WTC11 (cell line): Measurements from ENCODE around the gene EPN3. TPM values are rescaled to one million over a fixed set of nuclear protein-coding genes. Genes with fewer than 3 reads are reported as not detected.

Source experiments
- ATAC-seq: fragments of 200-7000 bp; cut with Tn5 transposase; 2 replicates; pipeline ENCODE4 v1.10.0; 2021; ENCODE audit warnings: mild to moderate bottlenecking, moderate library complexity
- CTCF ChIA-PET: fragments of 300-600 bp; sonication (Branson Sonifier 250); formaldehyde crosslinking; loops from one replicate; lab custom pipeline; 2021; ENCODE audit warnings: antibody characterized with exemption; lab: Charles Lee
- POLR2A ChIA-PET: fragments of 350-600 bp; sonication (Branson Sonifier 250); formaldehyde crosslinking; loops from one replicate; lab custom pipeline; 2021; ENCODE audit warnings: antibody characterized with exemption; lab: Charles Lee
- DNase-seq: peaks from one replicate; pipeline ENCODE4 v3.0.0; 2021; ENCODE audit warnings: low spot score
- H3K27ac Mint-ChIP-seq: 2 replicates; pipeline ENCODE4 v1.8.0; 2021; ENCODE audit warnings: mixed read lengths
- H3K27me3 Mint-ChIP-seq: 2 replicates; pipeline ENCODE4 v1.8.0; 2021; ENCODE audit warnings: low read depth, mild to moderate bottlenecking, moderate library complexity, mixed read lengths
- H3K36me3 Mint-ChIP-seq: 2 replicates; pipeline ENCODE4 v1.8.0; 2021; ENCODE audit warnings: mixed read lengths
- H3K4me1 Mint-ChIP-seq: 2 replicates; pipeline ENCODE4 v1.8.0; 2022; ENCODE audit warnings: mixed read lengths
- H3K4me3 Mint-ChIP-seq: 2 replicates; pipeline ENCODE4 v1.8.0; 2021; ENCODE audit warnings: mild to moderate bottlenecking, moderate library complexity, mixed read lengths
- H3K9me3 Mint-ChIP-seq: 2 replicates; pipeline ENCODE4 v1.8.0; 2021; ENCODE audit warnings: mixed read lengths
- ATF1 ChIP-seq: sonication (generic); formaldehyde crosslinking; IDR thresholded peaks from 2 replicates; pipeline ENCODE4 v1.8.1; 2023; ENCODE audit warnings: mild to moderate bottlenecking, moderate library complexity, missing genetic modification reagents
- ATF3 ChIP-seq: sonication (generic); formaldehyde crosslinking; conservative IDR thresholded peaks from 2 replicates; pipeline ENCODE4 v1.8.1; 2022; ENCODE audit warnings: mild to moderate bottlenecking, missing genetic modification reagents
- CREB1 ChIP-seq: sonication (generic); formaldehyde crosslinking; IDR thresholded peaks from 2 replicates; pipeline ENCODE4 v1.8.0; 2023; ENCODE audit warnings: mild to moderate bottlenecking, missing genetic modification reagents
- ESRRA ChIP-seq: sonication (generic); formaldehyde crosslinking; IDR thresholded peaks from 2 replicates; pipeline ENCODE4 v1.8.1; 2022; ENCODE audit warnings: mild to moderate bottlenecking, missing genetic modification reagents, borderline replicate concordance
- FOXJ3 ChIP-seq: sonication (generic); formaldehyde crosslinking; IDR thresholded peaks from 2 replicates; pipeline ENCODE4 v1.9.0; 2021; ENCODE audit warnings: missing genetic modification reagents, mild to moderate bottlenecking, borderline replicate concordance
- GTF2I ChIP-seq: fragments of 250-450 bp; sonication (Bioruptor Pico); conservative IDR thresholded peaks from 2 replicates; pipeline ENCODE4 v1.4.0; 2021; ENCODE audit warnings: mild to moderate bottlenecking
- HMGA2 ChIP-seq: fragments of 250-450 bp; sonication (Bioruptor Pico); IDR thresholded peaks from 2 replicates; pipeline ENCODE4 v1.4.0; 2021; ENCODE audit warnings: mild to moderate bottlenecking, moderate library complexity
- IRF2 ChIP-seq: sonication (generic); formaldehyde crosslinking; IDR thresholded peaks from 2 replicates; pipeline ENCODE4 v1.8.0; 2022; ENCODE audit warnings: low read depth, missing genetic modification reagents, borderline replicate concordance
- KAT7 ChIP-seq: sonication (generic); formaldehyde crosslinking; IDR thresholded peaks from 2 replicates; pipeline ENCODE4 v1.8.1; 2023; ENCODE audit warnings: missing genetic modification reagents, mild to moderate bottlenecking, borderline replicate concordance
- MLX ChIP-seq: sonication (generic); formaldehyde crosslinking; IDR thresholded peaks from 2 replicates; pipeline ENCODE4 v1.8.1; 2023; ENCODE audit warnings: mild to moderate bottlenecking, missing genetic modification reagents, moderate library complexity
- NFATC4 ChIP-seq: fragments of 250-450 bp; sonication (Bioruptor Pico); IDR thresholded peaks from 2 replicates; pipeline ENCODE4 v1.9.0; 2021; ENCODE audit warnings: mild to moderate bottlenecking
- OVOL2 ChIP-seq: fragments of 250-450 bp; sonication (Bioruptor Pico); IDR thresholded peaks from 2 replicates; pipeline ENCODE4 v1.9.0; 2021; ENCODE audit warnings: mild to moderate bottlenecking, borderline replicate concordance
- SMAD4 ChIP-seq: sonication (generic); formaldehyde crosslinking; IDR thresholded peaks from 2 replicates; pipeline ENCODE4 v1.8.0; 2022; ENCODE audit warnings: mild to moderate bottlenecking, missing genetic modification reagents
- ZBTB43 ChIP-seq: sonication (generic); formaldehyde crosslinking; IDR thresholded peaks from 2 replicates; pipeline ENCODE4 v1.8.1; 2023; ENCODE audit warnings: mild to moderate bottlenecking, missing genetic modification reagents
- ZNF232 ChIP-seq: sonication (generic); formaldehyde crosslinking; IDR thresholded peaks from 2 replicates; pipeline ENCODE4 v1.8.0; 2022; ENCODE audit warnings: mild to moderate bottlenecking, missing genetic modification reagents
- ZNF532 ChIP-seq: fragments of 250-450 bp; sonication (Bioruptor Pico); IDR thresholded peaks from 2 replicates; pipeline ENCODE4 v1.9.0; 2021; ENCODE audit warnings: mild to moderate bottlenecking, borderline replicate concordance
- total RNA-seq: library from RNA; stranded (reverse); gene quantifications from 3 replicates; pipeline ENCODE4 v1.2.3, GENCODE V29; 2021
- TF ChIP-seq, protein P1 (sequence below): fragments of 250-450 bp; sonication (Bioruptor Pico); IDR thresholded peaks from 2 replicates; pipeline ENCODE4 v1.8.0; 2021; ENCODE audit warnings: mild to moderate bottlenecking
- TF ChIP-seq, protein P2 (sequence below): sonication (generic); formaldehyde crosslinking; IDR thresholded peaks from 2 replicates; pipeline ENCODE4 v1.8.0; 2022; ENCODE audit warnings: mild to moderate bottlenecking, missing genetic modification reagents
- TF ChIP-seq, protein P3 (sequence below): sonication (generic); formaldehyde crosslinking; IDR thresholded peaks from 2 replicates; pipeline ENCODE4 v1.8.0; 2023; ENCODE audit warnings: missing genetic modification reagents, mild to moderate bottlenecking, borderline replicate concordance

Gene EPN3
- total RNA-seq, 1 experiment from 2014 or later: 8.8 TPM

- TF ChIP-seq, protein P1, sequence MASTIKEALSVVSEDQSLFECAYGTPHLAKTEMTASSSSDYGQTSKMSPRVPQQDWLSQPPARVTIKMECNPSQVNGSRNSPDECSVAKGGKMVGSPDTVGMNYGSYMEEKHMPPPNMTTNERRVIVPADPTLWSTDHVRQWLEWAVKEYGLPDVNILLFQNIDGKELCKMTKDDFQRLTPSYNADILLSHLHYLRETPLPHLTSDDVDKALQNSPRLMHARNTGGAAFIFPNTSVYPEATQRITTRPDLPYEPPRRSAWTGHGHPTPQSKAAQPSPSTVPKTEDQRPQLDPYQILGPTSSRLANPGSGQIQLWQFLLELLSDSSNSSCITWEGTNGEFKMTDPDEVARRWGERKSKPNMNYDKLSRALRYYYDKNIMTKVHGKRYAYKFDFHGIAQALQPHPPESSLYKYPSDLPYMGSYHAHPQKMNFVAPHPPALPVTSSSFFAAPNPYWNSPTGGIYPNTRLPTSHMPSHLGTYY (CRISPR knock-in tag): no peak
- no peak for TF ChIP-seq MLX (CRISPR knock-in tag)
- TF ChIP-seq FOXJ3: no peak
- no peak for TF ChIP-seq IRF2 (CRISPR knock-in tag)
- no peak for TF ChIP-seq HMGA2 (CRISPR knock-in tag)
Observed at GRCh38 chr17:50549256-50549941, 16.9 kb downstream of the EPN3 start (continued).

GRCh38 chr17:50549969-50550368, 17.4 kb downstream of the EPN3 start:
- Mint-ChIP-seq H3K27me3 (peaks cover 2% of the 10 kb centered on the region), H3K4me1 (peaks cover 6% of the 10 kb centered on the region; the same call in 1 of the 2 replicates), H3K9me3 (no peaks in the 10 kb centered on the region), H3K4me3 (no peak overlapping the region), H3K36me3 (no peaks in the 10 kb centered on the region), H3K27ac (no peak overlapping the region)
- POLR2A ChIA-PET: interaction anchor here (0.6 to 1.5 kb wide), 5 partner anchors 10 to 315 kb away, joined by 3 to 16 read pairs (median 4); partner anchors contain the start of gene CACNA1G
- DNase-seq (no peak), ATAC-seq (no peak)
- CTCF ChIA-PET: interaction anchor here (0.8 to 5.6 kb wide), 41 partner anchors 8 to 593 kb away, joined by 3 to 313 read pairs (median 8); partner anchors contain the start of genes CACNA1G, LRRC59, LUC7L3 and RSAD1
- TF ChIP-seq ZNF232 (CRISPR knock-in tag) (no peak), ZBTB43 (CRISPR knock-in tag) (no peak), NFATC4 (no peak), IRF2 (CRISPR knock-in tag) (no peak), OVOL2 (CRISPR knock-in tag) (no peak), ZNF532 (CRISPR knock-in tag) (no peak), SMAD4 (CRISPR knock-in tag) (no peak), ATF1 (CRISPR knock-in tag) (no peak), CREB1 (CRISPR knock-in tag) (no peak), ATF3 (CRISPR knock-in tag) (no peak), GTF2I (CRISPR knock-in tag) (no peak), ESRRA (CRISPR knock-in tag) (no peak), KAT7 (no peak)
- TF ChIP-seq, protein P2, sequence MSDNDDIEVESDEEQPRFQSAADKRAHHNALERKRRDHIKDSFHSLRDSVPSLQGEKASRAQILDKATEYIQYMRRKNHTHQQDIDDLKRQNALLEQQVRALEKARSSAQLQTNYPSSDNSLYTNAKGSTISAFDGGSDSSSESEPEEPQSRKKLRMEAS (CRISPR knock-in tag): no peak
- TF ChIP-seq, protein P3, sequence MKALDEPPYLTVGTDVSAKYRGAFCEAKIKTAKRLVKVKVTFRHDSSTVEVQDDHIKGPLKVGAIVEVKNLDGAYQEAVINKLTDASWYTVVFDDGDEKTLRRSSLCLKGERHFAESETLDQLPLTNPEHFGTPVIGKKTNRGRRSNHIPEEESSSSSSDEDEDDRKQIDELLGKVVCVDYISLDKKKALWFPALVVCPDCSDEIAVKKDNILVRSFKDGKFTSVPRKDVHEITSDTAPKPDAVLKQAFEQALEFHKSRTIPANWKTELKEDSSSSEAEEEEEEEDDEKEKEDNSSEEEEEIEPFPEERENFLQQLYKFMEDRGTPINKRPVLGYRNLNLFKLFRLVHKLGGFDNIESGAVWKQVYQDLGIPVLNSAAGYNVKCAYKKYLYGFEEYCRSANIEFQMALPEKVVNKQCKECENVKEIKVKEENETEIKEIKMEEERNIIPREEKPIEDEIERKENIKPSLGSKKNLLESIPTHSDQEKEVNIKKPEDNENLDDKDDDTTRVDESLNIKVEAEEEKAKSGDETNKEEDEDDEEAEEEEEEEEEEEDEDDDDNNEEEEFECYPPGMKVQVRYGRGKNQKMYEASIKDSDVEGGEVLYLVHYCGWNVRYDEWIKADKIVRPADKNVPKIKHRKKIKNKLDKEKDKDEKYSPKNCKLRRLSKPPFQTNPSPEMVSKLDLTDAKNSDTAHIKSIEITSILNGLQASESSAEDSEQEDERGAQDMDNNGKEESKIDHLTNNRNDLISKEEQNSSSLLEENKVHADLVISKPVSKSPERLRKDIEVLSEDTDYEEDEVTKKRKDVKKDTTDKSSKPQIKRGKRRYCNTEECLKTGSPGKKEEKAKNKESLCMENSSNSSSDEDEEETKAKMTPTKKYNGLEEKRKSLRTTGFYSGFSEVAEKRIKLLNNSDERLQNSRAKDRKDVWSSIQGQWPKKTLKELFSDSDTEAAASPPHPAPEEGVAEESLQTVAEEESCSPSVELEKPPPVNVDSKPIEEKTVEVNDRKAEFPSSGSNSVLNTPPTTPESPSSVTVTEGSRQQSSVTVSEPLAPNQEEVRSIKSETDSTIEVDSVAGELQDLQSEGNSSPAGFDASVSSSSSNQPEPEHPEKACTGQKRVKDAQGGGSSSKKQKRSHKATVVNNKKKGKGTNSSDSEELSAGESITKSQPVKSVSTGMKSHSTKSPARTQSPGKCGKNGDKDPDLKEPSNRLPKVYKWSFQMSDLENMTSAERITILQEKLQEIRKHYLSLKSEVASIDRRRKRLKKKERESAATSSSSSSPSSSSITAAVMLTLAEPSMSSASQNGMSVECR (CRISPR knock-in tag): no peak
